GM12878 (cell line): ENCODE data around the gene CD58. TPM values are rescaled to one million over a fixed set of nuclear protein-coding genes. Genes with fewer than 3 reads are reported as not detected.

ENCODE experiments used
- BACH1 ChIP-seq: fragments of 450-650 bp; IDR thresholded peaks from 2 replicates; pipeline ENCODE4 v1.6.1; 2017; ENCODE audit warnings: mild to moderate bottlenecking, borderline replicate concordance
- HDAC2 ChIP-seq: fragments of 200-600 bp; sonication (generic); IDR thresholded peaks from 2 replicates; pipeline ENCODE4 v1.6.1; 2017
- IRF4 ChIP-seq: IDR thresholded peaks from 2 replicates; pipeline ENCODE4 v1.6.1; 2011; ENCODE audit warnings: low read depth, low read length
- JUNB ChIP-seq: IDR thresholded peaks from 2 replicates; pipeline ENCODE4 v1.6.1; 2016; ENCODE audit warnings: antibody characterized with exemption, mild to moderate bottlenecking
- MEF2B ChIP-seq: fragments of 450-650 bp; IDR thresholded peaks from 2 replicates; pipeline ENCODE4 v1.6.1; 2018; ENCODE audit warnings: mild to moderate bottlenecking, moderate library complexity; ENCODE audit not compliant: partially characterized antibody, poor library complexity, severe bottlenecking
- MTA3 ChIP-seq: IDR thresholded peaks from 2 replicates; pipeline ENCODE4 v1.6.1; 2012; ENCODE audit warnings: low read length, inconsistent platforms, borderline replicate concordance
- MYC ChIP-seq: IDR thresholded peaks from 2 replicates; pipeline ENCODE4 v1.6.1; 2011; ENCODE audit warnings: mild to moderate bottlenecking, low read length, moderate library complexity, inconsistent platforms; ENCODE audit not compliant: insufficient read depth, insufficient replicate concordance, insufficient read length, severe bottlenecking
- NR2C2 ChIP-seq: IDR thresholded peaks from 2 replicates; pipeline ENCODE4 v1.6.1; 2011; ENCODE audit warnings: borderline replicate concordance, low read depth; ENCODE audit not compliant: control insufficient read depth, insufficient read length
- NRF1 ChIP-seq: conservative IDR thresholded peaks from 2 replicates; pipeline ENCODE4 v1.6.1; 2011; ENCODE audit warnings: mild to moderate bottlenecking, low read depth, low read length, improper control_type of control experiment
- POLR2AphosphoS5 ChIP-seq: IDR thresholded peaks from 2 replicates; pipeline ENCODE4 v1.6.1; 2011; ENCODE audit warnings: mild to moderate bottlenecking, low read length, inconsistent platforms
- RCOR1 ChIP-seq: conservative IDR thresholded peaks from 2 replicates; pipeline ENCODE4 v1.6.1; 2012; ENCODE audit warnings: low read depth, low read length, improper control_type of control experiment
- RFX5 ChIP-seq: IDR thresholded peaks from 2 replicates; pipeline ENCODE4 v1.6.1; 2011; ENCODE audit warnings: low read depth, low read length, improper control_type of control experiment
- RUNX3 ChIP-seq: IDR thresholded peaks from 2 replicates; pipeline ENCODE4 v1.6.1; 2012; ENCODE audit warnings: low read length, inconsistent platforms
- SIN3A ChIP-seq: IDR thresholded peaks from 2 replicates; pipeline ENCODE4 v1.6.1; 2012; ENCODE audit warnings: low read depth, low read length, improper control_type of control experiment
- SMAD1 ChIP-seq: fragments of 450-650 bp; IDR thresholded peaks from 2 replicates; pipeline ENCODE4 v1.6.1; 2018; ENCODE audit warnings: mild to moderate bottlenecking, low read depth; ENCODE audit not compliant: partially characterized antibody
- SMARCA5 ChIP-seq: fragments of 450-650 bp; IDR thresholded peaks from 2 replicates; pipeline ENCODE4 v1.6.1; 2017; ENCODE audit warnings: mild to moderate bottlenecking
- TCF12 ChIP-seq: IDR thresholded peaks from 2 replicates; pipeline ENCODE4 v1.6.1; 2011; ENCODE audit warnings: low read depth, mild to moderate bottlenecking, low read length
- YY1 ChIP-seq: IDR thresholded peaks from 2 replicates; pipeline ENCODE4 v1.6.1; 2011; ENCODE audit warnings: low read depth, mild to moderate bottlenecking, low read length
- ZNF622 ChIP-seq: fragments of 450-650 bp; IDR thresholded peaks from 2 replicates; pipeline ENCODE4 v1.6.1; 2017; ENCODE audit warnings: mild to moderate bottlenecking, inconsistent platforms
- polyA plus RNA-seq, 11 experiments: library from polyadenylated mRNA; depleted of rRNA in 4 of 11; unstranded in 6 of 11; stranded (reverse) in 5 of 11; fragments of >200 nt; fragmentation: Nextera tagmentation in 4 of 11; fragmentation: Illumina TruSeq in 1 of 11; extraction: Ambion mirVana in 4 of 11; extraction: Trizol in 1 of 11; gene quantifications; 1 replicate in 1 of 11; 2 replicates in 10 of 11; pipeline versions ENCODE4 v1.2.1 to v1.2.3, GENCODE V29; 2011 to 2016; ENCODE audit warnings: inconsistent platforms in 2 of 11, missing spikeins in 2 of 11, low read depth in 1 of 11
- total RNA-seq, 4 experiments: library from RNA; depleted of rRNA in 3 of 4; stranded (reverse); fragments of >200 nt in 3 of 4; fragmentation: Illumina TruSeq in 1 of 4; extraction: Trizol in 1 of 4; gene quantifications; 2 replicates each; pipeline versions ENCODE4 v1.2.1 to v1.2.3, GENCODE V29; 2013 to 2021
- TF ChIP-seq, protein P1 (sequence below): fragments of 150-350 bp; IDR thresholded peaks from 2 replicates; pipeline ENCODE4 v1.6.1; 2016; ENCODE audit warnings: low read depth, low read length
- TF ChIP-seq, protein P2 (sequence below): IDR thresholded peaks from 2 replicates; pipeline ENCODE4 v1.6.1; 2012; ENCODE audit warnings: improper control_type of control experiment, low read depth, low read length; ENCODE audit not compliant: insufficient replicate concordance

CD58 gene
- total and polyA plus RNA-seq, 10 of the 15 experiments (the other 5 are each of a cell fraction or from before 2014, with no cell fraction given) = 70.4 to 252 (median 129) TPM

- TF ChIP-seq, protein P1, sequence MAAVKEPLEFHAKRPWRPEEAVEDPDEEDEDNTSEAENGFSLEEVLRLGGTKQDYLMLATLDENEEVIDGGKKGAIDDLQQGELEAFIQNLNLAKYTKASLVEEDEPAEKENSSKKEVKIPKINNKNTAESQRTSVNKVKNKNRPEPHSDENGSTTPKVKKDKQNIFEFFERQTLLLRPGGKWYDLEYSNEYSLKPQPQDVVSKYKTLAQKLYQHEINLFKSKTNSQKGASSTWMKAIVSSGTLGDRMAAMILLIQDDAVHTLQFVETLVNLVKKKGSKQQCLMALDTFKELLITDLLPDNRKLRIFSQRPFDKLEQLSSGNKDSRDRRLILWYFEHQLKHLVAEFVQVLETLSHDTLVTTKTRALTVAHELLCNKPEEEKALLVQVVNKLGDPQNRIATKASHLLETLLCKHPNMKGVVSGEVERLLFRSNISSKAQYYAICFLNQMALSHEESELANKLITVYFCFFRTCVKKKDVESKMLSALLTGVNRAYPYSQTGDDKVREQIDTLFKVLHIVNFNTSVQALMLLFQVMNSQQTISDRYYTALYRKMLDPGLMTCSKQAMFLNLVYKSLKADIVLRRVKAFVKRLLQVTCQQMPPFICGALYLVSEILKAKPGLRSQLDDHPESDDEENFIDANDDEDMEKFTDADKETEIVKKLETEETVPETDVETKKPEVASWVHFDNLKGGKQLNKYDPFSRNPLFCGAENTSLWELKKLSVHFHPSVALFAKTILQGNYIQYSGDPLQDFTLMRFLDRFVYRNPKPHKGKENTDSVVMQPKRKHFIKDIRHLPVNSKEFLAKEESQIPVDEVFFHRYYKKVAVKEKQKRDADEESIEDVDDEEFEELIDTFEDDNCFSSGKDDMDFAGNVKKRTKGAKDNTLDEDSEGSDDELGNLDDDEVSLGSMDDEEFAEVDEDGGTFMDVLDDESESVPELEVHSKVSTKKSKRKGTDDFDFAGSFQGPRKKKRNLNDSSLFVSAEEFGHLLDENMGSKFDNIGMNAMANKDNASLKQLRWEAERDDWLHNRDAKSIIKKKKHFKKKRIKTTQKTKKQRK = no peak
- TF ChIP-seq RFX5 (no peak), TCF12 (peak; percentile 49; the same call in 1 of the 2 replicates), YY1 (0 out of 2 replicates have a peak, but pooled peaks have one; percentile 51), RCOR1 (no peak), NRF1 (0 out of 2 replicates have a peak, but pooled peaks have one; percentile 28), SIN3A (no peak), ZNF622 (no peak), SMARCA5 (0 out of 2 replicates have a peak, but pooled peaks have one; percentile 75), SMAD1 (peak; percentile 74), HDAC2 (no peak), MEF2B (peak; percentile 31), POLR2AphosphoS5 (peak; percentile 74), IRF4 (peak; percentile 79), MYC (no peak), MTA3 (peak; percentile 72), JUNB (peak; percentile 83), NR2C2 (no peak), RUNX3 (peak; percentile 93), BACH1 (no peak)
- TF ChIP-seq, protein P2, sequence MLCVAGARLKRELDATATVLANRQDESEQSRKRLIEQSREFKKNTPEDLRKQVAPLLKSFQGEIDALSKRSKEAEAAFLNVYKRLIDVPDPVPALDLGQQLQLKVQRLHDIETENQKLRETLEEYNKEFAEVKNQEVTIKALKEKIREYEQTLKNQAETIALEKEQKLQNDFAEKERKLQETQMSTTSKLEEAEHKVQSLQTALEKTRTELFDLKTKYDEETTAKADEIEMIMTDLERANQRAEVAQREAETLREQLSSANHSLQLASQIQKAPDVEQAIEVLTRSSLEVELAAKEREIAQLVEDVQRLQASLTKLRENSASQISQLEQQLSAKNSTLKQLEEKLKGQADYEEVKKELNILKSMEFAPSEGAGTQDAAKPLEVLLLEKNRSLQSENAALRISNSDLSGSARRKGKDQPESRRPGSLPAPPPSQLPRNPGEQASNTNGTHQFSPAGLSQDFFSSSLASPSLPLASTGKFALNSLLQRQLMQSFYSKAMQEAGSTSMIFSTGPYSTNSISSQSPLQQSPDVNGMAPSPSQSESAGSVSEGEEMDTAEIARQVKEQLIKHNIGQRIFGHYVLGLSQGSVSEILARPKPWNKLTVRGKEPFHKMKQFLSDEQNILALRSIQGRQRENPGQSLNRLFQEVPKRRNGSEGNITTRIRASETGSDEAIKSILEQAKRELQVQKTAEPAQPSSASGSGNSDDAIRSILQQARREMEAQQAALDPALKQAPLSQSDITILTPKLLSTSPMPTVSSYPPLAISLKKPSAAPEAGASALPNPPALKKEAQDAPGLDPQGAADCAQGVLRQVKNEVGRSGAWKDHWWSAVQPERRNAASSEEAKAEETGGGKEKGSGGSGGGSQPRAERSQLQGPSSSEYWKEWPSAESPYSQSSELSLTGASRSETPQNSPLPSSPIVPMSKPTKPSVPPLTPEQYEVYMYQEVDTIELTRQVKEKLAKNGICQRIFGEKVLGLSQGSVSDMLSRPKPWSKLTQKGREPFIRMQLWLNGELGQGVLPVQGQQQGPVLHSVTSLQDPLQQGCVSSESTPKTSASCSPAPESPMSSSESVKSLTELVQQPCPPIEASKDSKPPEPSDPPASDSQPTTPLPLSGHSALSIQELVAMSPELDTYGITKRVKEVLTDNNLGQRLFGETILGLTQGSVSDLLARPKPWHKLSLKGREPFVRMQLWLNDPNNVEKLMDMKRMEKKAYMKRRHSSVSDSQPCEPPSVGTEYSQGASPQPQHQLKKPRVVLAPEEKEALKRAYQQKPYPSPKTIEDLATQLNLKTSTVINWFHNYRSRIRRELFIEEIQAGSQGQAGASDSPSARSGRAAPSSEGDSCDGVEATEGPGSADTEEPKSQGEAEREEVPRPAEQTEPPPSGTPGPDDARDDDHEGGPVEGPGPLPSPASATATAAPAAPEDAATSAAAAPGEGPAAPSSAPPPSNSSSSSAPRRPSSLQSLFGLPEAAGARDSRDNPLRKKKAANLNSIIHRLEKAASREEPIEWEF = peak; percentile 14
Measured at GRCh38 chr1:116556289-116557006, 14.4 kb downstream of the CD58 start (continued).
